ENCODE results near the gene DEDD.

The DEDD gene

GRCh38 chr1:161132410-161133219 lies at the start of gene DEDD:
Gene DEDD, minus strand, starts transcription at chr1:161132667. Its CDS starts 8,205 bp downstream, at chr1:161124462.
- TF ChIP-seq CTCF (IDR thresholded peaks at IDR 0.05): peak; percentile 43
- no peak for TF ChIP-seq ZFX (IDR thresholded peaks at IDR 0.05; ENCODE audit: borderline replicate concordance)
- H3K27ac ChIP-seq: peak within 1 kb of the TSS; percentile 99

DNA sequence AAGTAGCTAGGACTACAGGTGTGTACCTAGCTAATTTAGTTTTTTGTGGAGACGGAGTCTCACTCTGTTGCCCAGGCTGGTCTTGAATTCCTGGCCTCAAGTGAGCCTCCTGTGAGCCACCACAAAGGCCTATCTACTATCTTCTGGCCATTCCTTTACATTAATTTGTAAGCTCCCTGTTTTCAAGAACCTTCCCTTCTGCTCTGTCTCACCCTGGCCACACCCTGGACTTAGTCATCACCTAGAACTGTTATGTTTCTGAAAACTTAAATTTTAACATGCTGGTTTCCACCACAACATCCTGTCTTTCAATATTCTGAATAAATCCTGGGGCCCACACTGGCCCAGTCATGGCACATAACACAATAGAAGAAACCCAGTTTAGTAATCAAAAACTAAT lies 49.7 kb upstream of the DEDD start:
- TF ChIP-seq ZFX (IDR thresholded peaks at IDR 0.05; ENCODE audit: borderline replicate concordance) (no peak), CTCF (IDR thresholded peaks at IDR 0.05) (no peak)
- no peak overlapping the region for H3K27ac ChIP-seq

DNA sequence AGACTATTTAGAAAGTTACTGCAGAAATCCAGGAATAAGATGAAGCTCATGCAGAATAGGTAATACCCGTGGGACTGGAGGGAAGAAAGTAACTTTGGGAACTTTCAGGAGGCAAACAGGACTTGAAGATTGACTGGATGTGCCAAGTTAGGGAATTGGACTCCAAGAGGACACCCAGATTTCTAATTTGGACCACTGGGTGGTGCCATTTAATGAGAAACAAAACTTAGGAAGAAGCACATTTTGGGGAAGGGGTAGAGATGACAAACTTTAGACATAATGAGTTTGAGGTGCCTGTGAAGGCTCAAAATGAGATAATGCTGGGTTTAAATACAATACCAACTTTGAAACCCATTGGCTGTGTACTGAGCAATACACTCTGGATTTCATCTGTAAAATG lies 48.2 kb upstream of the DEDD start:
- TF ChIP-seq ZFX (IDR thresholded peaks at IDR 0.05; ENCODE audit: borderline replicate concordance) (no peak), CTCF (IDR thresholded peaks at IDR 0.05) (peak; percentile 45)
- no peak overlapping the region for H3K27ac ChIP-seq

DNA sequence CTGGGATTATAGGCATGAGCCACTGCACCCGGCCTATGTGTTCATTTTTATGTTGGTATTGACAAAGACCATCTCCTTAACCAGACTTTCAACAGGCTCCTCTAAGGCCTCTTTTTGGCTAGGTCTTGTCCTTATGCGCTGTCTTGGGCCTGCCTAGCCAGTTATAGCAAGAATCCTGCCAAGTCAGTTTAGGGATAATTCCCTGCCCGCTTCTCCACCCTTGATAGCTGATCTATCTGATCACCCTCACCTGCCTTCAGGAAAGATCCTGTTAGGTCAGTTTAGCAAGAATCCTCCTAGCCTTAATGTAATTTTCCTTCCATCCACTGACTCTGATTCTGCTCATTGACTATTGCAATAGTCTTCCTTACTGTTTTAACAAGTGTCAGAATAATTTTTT lies 47.2 kb upstream of the DEDD start:
- H3K27ac ChIP-seq: no peak overlapping the region
- TF ChIP-seq CTCF (IDR thresholded peaks at IDR 0.05): no peak
- no peak for TF ChIP-seq ZFX (IDR thresholded peaks at IDR 0.05; ENCODE audit: borderline replicate concordance)

DNA sequence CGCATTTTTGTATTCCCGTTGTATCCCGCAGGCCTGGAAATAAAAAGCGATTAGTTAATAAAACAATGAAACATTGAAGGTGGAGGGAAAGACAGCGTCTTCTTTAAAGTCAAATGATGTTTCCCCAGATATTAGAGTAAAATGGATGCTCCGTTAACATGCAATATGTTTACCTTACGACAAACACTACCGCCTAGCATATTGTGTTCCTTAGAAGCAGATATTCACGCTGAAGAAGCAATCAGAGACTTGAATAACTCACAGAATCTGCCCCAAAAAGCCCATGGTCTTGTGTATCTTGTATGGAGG lies 45.4 kb upstream of the DEDD start:
- peak overlapping the region; percentile 63 for H3K27ac ChIP-seq
- TF ChIP-seq ZFX (IDR thresholded peaks at IDR 0.05; ENCODE audit: borderline replicate concordance) (no peak), CTCF (IDR thresholded peaks at IDR 0.05) (peak; percentile 0; the same call in 1 of the 2 replicates)

DNA sequence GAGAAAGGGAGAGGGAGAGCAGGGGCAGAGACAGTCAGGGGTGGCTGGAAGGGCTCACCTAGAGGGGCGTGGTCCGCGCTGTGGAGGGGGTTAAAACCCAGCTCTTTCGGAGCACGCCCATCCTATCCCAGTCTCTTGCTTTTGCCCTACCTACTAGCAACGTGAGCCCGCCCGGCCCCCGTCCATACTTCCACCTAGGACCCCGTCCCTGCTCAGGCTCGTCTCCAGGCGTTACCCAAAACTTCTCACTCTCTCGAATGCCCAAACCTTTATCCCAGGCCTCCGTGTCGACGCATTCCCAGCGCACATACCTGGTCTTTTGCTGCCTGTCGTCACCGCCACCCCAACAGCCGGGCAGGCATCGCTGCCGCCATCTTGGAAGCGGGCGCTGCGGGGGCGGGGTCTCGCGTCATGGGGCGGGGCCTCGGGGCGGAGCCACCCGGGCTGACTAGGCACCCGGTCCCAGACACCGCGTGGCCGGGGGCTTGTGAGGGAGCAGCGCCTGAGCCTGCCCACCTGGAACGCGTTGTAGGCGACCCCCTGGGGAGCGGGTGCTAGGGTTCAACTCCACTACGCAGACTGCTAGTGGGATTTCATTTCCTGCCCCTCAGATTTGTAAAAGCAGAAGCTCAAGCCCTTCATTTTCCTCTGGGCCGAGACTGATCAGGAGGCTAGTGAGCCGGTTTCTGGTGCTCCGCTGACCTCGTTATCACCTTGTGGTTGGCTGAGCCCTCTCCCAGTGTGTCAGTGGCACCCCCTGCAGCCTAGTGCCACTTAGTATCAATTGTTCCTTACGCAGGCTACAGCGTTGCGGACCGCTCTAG lies 44.9 kb upstream of the DEDD start, which contains the start of gene B4GALT3:
B4GALT3 (minus strand) TSS at position 396 of the 824 bp plus-strand sequence. CDS start 1,447 bp downstream, outside the sequence.
- H3K27ac ChIP-seq: peak within 1 kb of the TSS; percentile 63
- TF ChIP-seq ZFX (IDR thresholded peaks at IDR 0.05; ENCODE audit: borderline replicate concordance): no peak
- peak; percentile 21; the same call in 1 of the 2 replicates for TF ChIP-seq CTCF (IDR thresholded peaks at IDR 0.05)
